HG02759 (cell line): ENCODE measurements around the gene OR10V1.

ENCODE experiments used
- ATAC-seq: cut with Tn5 transposase; IDR thresholded peaks from one replicate; pipeline ENCODE4 v1.9.1; 2021; ENCODE audit warnings: mild to moderate bottlenecking, moderate library complexity; ENCODE audit not compliant: unreplicated experiment

OR10V1 gene

GRCh38 chr11:59668950-59669610 is 44.6 kb downstream of the OR10V1 start, which contains the start of gene PATL1:
PATL1 (minus strand) TSS chr11:59669037; CDS start chr11:59668895, 142 bp downstream.
- peak; percentile 93 for ATAC-seq

- ATAC-seq: peak; percentile 35
These were observed 45.3 kb downstream of the OR10V1 start for GRCh38 chr11:59668188-59668949.

- ATAC-seq: no peak
These were observed 45.8 kb downstream of the OR10V1 start for GRCh38 chr11:59667812-59668187.

- no peak for ATAC-seq
These were observed 46.7 kb downstream of the OR10V1 start for GRCh38 chr11:59666969-59667368.
